ENCODE data around the gene NANOS1. TPM values are rescaled to one million over a fixed set of nuclear protein-coding genes. Genes with fewer than 3 reads are reported as not detected.

Gene NANOS1
- total RNA-seq, 1 donor from 2014 or later, result 2.9 TPM

DNA sequence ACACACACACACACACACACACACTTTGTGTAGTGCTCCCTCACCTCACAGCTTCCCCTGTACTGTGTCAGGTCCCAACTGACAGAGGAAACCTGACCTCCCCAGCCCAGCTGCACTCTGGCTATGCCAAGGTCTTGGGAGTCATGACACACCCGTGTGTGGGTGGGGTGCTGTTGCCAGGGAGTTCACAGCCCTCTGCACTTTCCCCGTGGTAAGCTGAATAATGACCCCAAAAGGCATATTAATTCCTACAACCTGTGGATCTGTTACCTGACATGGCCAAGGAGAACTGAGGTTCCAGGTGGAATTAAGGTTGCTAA, 8.9 kb upstream of the NANOS1 start:
- ATAC-seq (peak; percentile 22), DNase-seq (no peak)
- H3K4me1 ChIP-seq, result peaks cover 4% of the 10 kb centered on the region
- intact Hi-C loops (cut with DNase I), result no loop called here
- no peaks in the 10 kb centered on the region for H3K9me3 ChIP-seq
- H3K27me3 ChIP-seq, result no peaks in the 10 kb centered on the region
- no peaks in the 10 kb centered on the region for H3K36me3 ChIP-seq
- TF ChIP-seq, protein P1, sequence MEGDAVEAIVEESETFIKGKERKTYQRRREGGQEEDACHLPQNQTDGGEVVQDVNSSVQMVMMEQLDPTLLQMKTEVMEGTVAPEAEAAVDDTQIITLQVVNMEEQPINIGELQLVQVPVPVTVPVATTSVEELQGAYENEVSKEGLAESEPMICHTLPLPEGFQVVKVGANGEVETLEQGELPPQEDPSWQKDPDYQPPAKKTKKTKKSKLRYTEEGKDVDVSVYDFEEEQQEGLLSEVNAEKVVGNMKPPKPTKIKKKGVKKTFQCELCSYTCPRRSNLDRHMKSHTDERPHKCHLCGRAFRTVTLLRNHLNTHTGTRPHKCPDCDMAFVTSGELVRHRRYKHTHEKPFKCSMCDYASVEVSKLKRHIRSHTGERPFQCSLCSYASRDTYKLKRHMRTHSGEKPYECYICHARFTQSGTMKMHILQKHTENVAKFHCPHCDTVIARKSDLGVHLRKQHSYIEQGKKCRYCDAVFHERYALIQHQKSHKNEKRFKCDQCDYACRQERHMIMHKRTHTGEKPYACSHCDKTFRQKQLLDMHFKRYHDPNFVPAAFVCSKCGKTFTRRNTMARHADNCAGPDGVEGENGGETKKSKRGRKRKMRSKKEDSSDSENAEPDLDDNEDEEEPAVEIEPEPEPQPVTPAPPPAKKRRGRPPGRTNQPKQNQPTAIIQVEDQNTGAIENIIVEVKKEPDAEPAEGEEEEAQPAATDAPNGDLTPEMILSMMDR (IDR thresholded peaks at IDR 0.05), result no peak
- no peak overlapping the region for H3K4me3 ChIP-seq
- no peak overlapping the region for H3K27ac ChIP-seq

DNA sequence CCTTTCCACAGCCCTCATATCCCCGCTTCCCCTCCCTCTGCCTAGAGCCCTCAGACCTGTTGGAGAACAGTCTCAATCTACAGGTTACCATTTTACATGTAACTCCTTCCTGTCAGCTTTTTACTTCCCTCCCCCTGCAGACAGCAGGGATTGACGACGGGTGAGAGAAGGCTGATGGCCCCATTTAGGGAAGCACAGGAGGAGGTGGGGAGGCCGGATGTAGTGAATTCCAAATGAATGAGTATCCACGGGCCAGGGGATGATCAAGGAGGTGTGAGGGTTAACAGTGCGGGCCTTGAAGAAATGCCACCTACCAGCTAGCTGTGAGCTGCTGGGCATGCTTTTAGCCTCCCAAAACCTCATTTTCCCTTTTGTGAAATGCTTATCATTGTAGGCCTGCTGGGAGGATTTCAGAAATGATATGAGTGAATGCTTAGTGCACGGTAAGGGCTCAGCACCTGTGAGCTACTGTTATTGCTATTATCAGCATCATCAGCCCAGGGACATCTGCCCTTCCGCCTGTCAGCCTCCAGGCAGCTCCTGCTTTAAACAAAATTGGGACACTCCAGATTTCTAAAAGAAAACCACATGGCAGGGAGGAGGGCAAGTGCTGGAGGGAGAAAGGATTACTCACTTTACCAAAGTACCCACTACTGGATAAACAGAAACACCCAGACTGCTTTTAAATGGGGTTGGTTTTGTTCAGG, 6.5 kb upstream of the NANOS1 start:
- TF ChIP-seq, protein P1 (IDR thresholded peaks at IDR 0.05), result no peak
- DNase-seq, result no peak
- H3K27ac ChIP-seq, result no peak overlapping the region
- H3K9me3 ChIP-seq, result no peaks in the 10 kb centered on the region
- H3K4me1 ChIP-seq, result peaks cover 9% of the 10 kb centered on the region
- no peaks in the 10 kb centered on the region for H3K27me3 ChIP-seq
- intact Hi-C loops (cut with DNase I), result no loop called here
- H3K4me3 ChIP-seq, result no peak overlapping the region
- no peak for ATAC-seq
- no peaks in the 10 kb centered on the region for H3K36me3 ChIP-seq

DNA sequence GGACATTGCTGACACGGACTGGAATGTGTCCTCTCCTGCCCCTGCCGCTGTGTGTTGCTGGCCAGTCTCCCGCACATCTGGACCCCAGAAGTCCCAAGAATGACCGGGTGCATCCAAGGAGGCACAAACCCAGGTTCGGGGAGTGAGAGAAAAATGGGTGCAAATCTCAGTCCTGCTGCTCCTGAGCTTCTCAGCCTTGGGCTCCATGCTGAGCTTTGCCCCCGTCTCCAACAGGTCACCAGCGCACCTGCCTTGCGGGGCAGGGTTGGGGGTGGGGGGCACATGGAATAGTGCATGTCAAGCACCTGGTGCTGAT, 6.0 kb upstream of the NANOS1 start:
- H3K36me3 ChIP-seq, result no peaks in the 10 kb centered on the region
- intact Hi-C loops (cut with DNase I), result no loop called here
- H3K4me3 ChIP-seq, result no peak overlapping the region
- DNase-seq (no peak), ATAC-seq (no peak)
- no peak overlapping the region for H3K27ac ChIP-seq
- no peaks in the 10 kb centered on the region for H3K27me3 ChIP-seq
- H3K9me3 ChIP-seq, result no peaks in the 10 kb centered on the region
- H3K4me1 ChIP-seq, result peaks cover 9% of the 10 kb centered on the region
- TF ChIP-seq, protein P1 (IDR thresholded peaks at IDR 0.05), result no peak

DNA sequence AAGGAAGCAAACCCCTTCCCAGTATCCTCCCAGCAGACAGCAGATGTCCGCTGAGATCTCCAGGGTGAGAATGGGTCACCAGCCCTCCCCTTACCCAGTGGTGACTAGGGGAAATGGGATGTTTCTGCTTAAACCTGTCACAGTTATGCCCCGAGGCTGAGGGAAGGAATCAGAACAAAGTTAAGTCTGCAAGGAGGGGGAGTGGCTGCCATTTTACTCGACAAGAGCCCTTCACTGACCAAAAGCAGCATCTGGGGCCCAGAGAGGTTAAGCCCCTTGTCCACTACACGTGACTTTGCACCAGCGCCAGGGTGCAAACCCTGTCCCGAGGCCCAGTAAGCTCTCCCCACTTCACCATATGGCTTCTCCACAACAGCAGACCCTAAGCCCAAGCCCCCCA, 4.6 kb upstream of the NANOS1 start:
- Histone ChIP-seq H3K36me3 (no peaks in the 10 kb centered on the region), H3K4me1 (peaks cover 9% of the 10 kb centered on the region), H3K27ac (peak overlapping the region; percentile 68), H3K4me3 (no peak overlapping the region), H3K27me3 (no peaks in the 10 kb centered on the region), H3K9me3 (no peaks in the 10 kb centered on the region)
- TF ChIP-seq, protein P1 (IDR thresholded peaks at IDR 0.05), result no peak
- DNase-seq (no peak), ATAC-seq (no peak)
- intact Hi-C loops (cut with DNase I), result no loop called here

DNA sequence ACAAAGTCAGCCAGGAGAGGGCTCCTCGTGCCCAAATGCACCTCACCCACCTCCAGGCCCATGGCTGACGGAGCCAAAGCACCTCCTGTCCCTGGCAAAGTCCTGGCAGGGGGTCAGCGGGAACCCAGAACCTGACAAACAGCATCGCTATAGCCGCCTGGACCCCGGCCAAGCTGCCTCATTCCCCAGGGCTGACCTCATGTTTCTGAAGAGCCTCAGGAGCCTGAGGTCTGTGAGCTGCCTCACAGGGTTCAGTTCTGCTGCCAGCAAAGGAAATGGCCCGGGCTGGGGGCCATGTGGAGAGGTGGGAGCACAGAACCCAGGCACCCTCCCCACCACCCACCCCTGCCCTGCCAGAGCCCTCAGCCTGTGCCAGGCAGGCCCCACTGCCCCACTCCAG, 4.2 kb upstream of the NANOS1 start:
- Histone ChIP-seq H3K27ac (peak overlapping the region; percentile 68), H3K27me3 (no peaks in the 10 kb centered on the region), H3K4me3 (no peak overlapping the region), H3K36me3 (no peaks in the 10 kb centered on the region), H3K4me1 (peaks cover 9% of the 10 kb centered on the region), H3K9me3 (no peaks in the 10 kb centered on the region)
- peak; percentile 94 for DNase-seq
- intact Hi-C loops (cut with DNase I), result no loop called here
- TF ChIP-seq, protein P1 (IDR thresholded peaks at IDR 0.05), result no peak
- peak; percentile 58 for ATAC-seq

DNA sequence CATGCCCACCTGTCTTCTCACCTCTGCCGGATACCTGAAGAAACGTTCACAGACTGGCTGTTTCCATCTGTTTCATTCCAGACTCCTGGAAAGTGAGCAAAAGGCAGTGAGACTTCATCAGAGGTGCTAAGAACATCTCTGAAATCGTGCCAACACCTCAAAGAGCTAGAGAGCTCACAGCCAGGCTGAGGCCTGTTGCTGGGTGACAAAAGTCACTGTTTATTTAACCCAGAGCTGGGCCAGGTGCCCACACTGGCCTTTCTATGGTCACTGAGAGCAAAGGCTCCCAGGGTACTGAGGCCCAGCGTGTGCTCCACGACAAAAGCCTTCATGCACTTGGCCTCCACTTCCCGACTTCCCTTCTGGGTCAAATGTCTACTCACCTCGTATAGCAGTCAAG, 3.7 kb upstream of the NANOS1 start:
- H3K4me3 ChIP-seq, result no peak overlapping the region
- no peaks in the 10 kb centered on the region for H3K36me3 ChIP-seq
- intact Hi-C loops (cut with DNase I), result no loop called here
- peak overlapping the region; percentile 68 for H3K27ac ChIP-seq
- peaks cover 11% of the 10 kb centered on the region for H3K4me1 ChIP-seq
- TF ChIP-seq, protein P1 (IDR thresholded peaks at IDR 0.05), result no peak
- H3K27me3 ChIP-seq, result no peaks in the 10 kb centered on the region
- ATAC-seq, result peak; percentile 26
- no peaks in the 10 kb centered on the region for H3K9me3 ChIP-seq
- no peak for DNase-seq
